Measurements from ENCODE around the gene REEP5.

The REEP5 gene

GRCh38 chr5:112867411-112867810 is 54.6 kb downstream of the REEP5 start:
- TF ChIP-seq CTCF (IDR thresholded peaks at IDR 0.05; ENCODE audit: control insufficient read depth, insufficient read depth, low read depth, low read length, missing control alignments): no peak
- no peak overlapping the region for H3K4me3 ChIP-seq (ENCODE audit: control insufficient read depth, low read depth, low read length)
- DNase-seq (ENCODE audit: low read depth): no peak

- H3K4me3 ChIP-seq (ENCODE audit: control insufficient read depth, low read depth, low read length): no peak overlapping the region
- no peak for TF ChIP-seq CTCF (IDR thresholded peaks at IDR 0.05; ENCODE audit: control insufficient read depth, insufficient read depth, low read depth, low read length, missing control alignments)
- DNase-seq (ENCODE audit: low read depth): no peak
Observed at GRCh38 chr5:112866739-112867138, 55.3 kb downstream of the REEP5 start.

- TF ChIP-seq CTCF (IDR thresholded peaks at IDR 0.05; ENCODE audit: control insufficient read depth, insufficient read depth, low read depth, low read length, missing control alignments): no peak
- DNase-seq (ENCODE audit: low read depth): no peak
- no peak overlapping the region for H3K4me3 ChIP-seq (ENCODE audit: control insufficient read depth, low read depth, low read length)
Observed at GRCh38 chr5:112865128-112865527, 56.9 kb downstream of the REEP5 start.

- H3K4me3 ChIP-seq (ENCODE audit: control insufficient read depth, low read depth, low read length): no peak overlapping the region
- DNase-seq (ENCODE audit: low read depth): no peak
- TF ChIP-seq CTCF (IDR thresholded peaks at IDR 0.05; ENCODE audit: control insufficient read depth, insufficient read depth, low read depth, low read length, missing control alignments): no peak
Observed at GRCh38 chr5:112863549-112863948, 58.5 kb downstream of the REEP5 start.

GRCh38 chr5:112862085-112862484 is 59.9 kb downstream of the REEP5 start:
- DNase-seq (ENCODE audit: low read depth): no peak
- no peak for TF ChIP-seq CTCF (IDR thresholded peaks at IDR 0.05; ENCODE audit: control insufficient read depth, insufficient read depth, low read depth, low read length, missing control alignments)
- H3K4me3 ChIP-seq (ENCODE audit: control insufficient read depth, low read depth, low read length): peak overlapping the region; percentile 85

GRCh38 chr5:112861638-112861985 is 60.4 kb downstream of the REEP5 start:
- DNase-seq (ENCODE audit: low read depth): no peak
- peak overlapping the region; percentile 85 for H3K4me3 ChIP-seq (ENCODE audit: control insufficient read depth, low read depth, low read length)
- no peak for TF ChIP-seq CTCF (IDR thresholded peaks at IDR 0.05; ENCODE audit: control insufficient read depth, insufficient read depth, low read depth, low read length, missing control alignments)

Data from AG09309 (cell line).